K562 (cell line): ENCODE measurements around the gene CMIP. TPM values are rescaled to one million over a fixed set of nuclear protein-coding genes. Genes with fewer than 3 reads are reported as not detected.

Source experiments
- CEBPB ChIP-seq: fragments of 450-650 bp; IDR thresholded peaks from 2 replicates; pipeline ENCODE4 v1.6.1; 2016; ENCODE audit warnings: missing genetic modification characterization, missing compliant biosample characterization
- CREB3L1 ChIP-seq: fragments of 450-650 bp; IDR thresholded peaks from 2 replicates; pipeline ENCODE4 v1.6.1; 2014; ENCODE audit warnings: low read depth, mild to moderate bottlenecking, moderate library complexity, borderline replicate concordance
- HOXB6 ChIP-seq: fragments of 250-450 bp; sonication (Bioruptor Pico); IDR thresholded peaks from 2 replicates; pipeline ENCODE4 v1.5.1; 2022; ENCODE audit warnings: mild to moderate bottlenecking, borderline replicate concordance
- MBD1 ChIP-seq: fragments of 250-450 bp; sonication (Bioruptor Pico); IDR thresholded peaks from 2 replicates; pipeline ENCODE4 v1.8.0; 2022; ENCODE audit warnings: inconsistent platforms
- MYBL2 ChIP-seq, 2 experiments: fragments of 450-650 bp in 1 of 2; sonication (generic) in 1 of 2; formaldehyde crosslinking in 1 of 2; IDR thresholded peaks; 2 replicates each; pipeline versions ENCODE4 v1.6.1 to v1.8.1; 2017 to 2022; ENCODE audit warnings: borderline replicate concordance in 1 of 2, inconsistent platforms in 1 of 2, low read depth in 1 of 2, mild to moderate bottlenecking in 1 of 2, missing genetic modification reagents in 1 of 2, moderate library complexity in 1 of 2
- NBN ChIP-seq: fragments of 450-650 bp; IDR thresholded peaks from 2 replicates; pipeline ENCODE4 v1.6.1; 2016; ENCODE audit warnings: low read depth, mild to moderate bottlenecking
- PPARD ChIP-seq: fragments of 250-450 bp; sonication (Bioruptor Pico); IDR thresholded peaks from 2 replicates; pipeline ENCODE4 v1.8.0; 2022; ENCODE audit warnings: inconsistent platforms, mild to moderate bottlenecking, moderate library complexity
- RB1 ChIP-seq: fragments of 450-650 bp; IDR thresholded peaks from 2 replicates; pipeline ENCODE4 v1.6.1; 2017; ENCODE audit warnings: low read depth, mild to moderate bottlenecking
- ZBTB43 ChIP-seq: sonication (generic); formaldehyde crosslinking; IDR thresholded peaks from 2 replicates; pipeline ENCODE4 v1.8.0; 2023; ENCODE audit warnings: mild to moderate bottlenecking, missing genetic modification reagents
- ZBTB7A ChIP-seq: IDR thresholded peaks from 2 replicates; pipeline ENCODE4 v1.6.1; 2011; ENCODE audit warnings: low read depth, mild to moderate bottlenecking, low read length, moderate library complexity, borderline replicate concordance; ENCODE audit not compliant: control insufficient read depth
- ZBTB9 ChIP-seq: fragments of 450-650 bp; formaldehyde crosslinking; IDR thresholded peaks from 2 replicates; pipeline ENCODE4 v1.4.0; 2020; ENCODE audit warnings: mild to moderate bottlenecking, moderate library complexity
- ZNF3 ChIP-seq: fragments of 250-450 bp; sonication (Bioruptor Pico); IDR thresholded peaks from 2 replicates; pipeline ENCODE4 v1.5.0; 2021; ENCODE audit warnings: mild to moderate bottlenecking, moderate library complexity
- ZNF41 ChIP-seq: fragments of 250-450 bp; sonication (Bioruptor Pico); conservative IDR thresholded peaks from 2 replicates; pipeline ENCODE4 v1.4.0; 2020; ENCODE audit warnings: mild to moderate bottlenecking
- ZNF589 ChIP-seq: fragments of 200-800 bp; sonication (Bioruptor generic); IDR thresholded peaks from 2 replicates; pipeline ENCODE4 v1.6.1; 2016; ENCODE audit warnings: low read depth, missing genetic modification characterization, missing compliant biosample characterization
- ZNF609 ChIP-seq: sonication (generic); formaldehyde crosslinking; IDR thresholded peaks from 2 replicates; pipeline ENCODE4 v1.8.1; 2023; ENCODE audit warnings: missing genetic modification reagents, mild to moderate bottlenecking, borderline replicate concordance
- polyA plus RNA-seq, 8 experiments: library from polyadenylated mRNA; depleted of rRNA in 4 of 8; stranded (reverse) in 5 of 8; unstranded in 3 of 8; fragments of >200 nt; fragmentation: Nextera tagmentation in 2 of 8; fragmentation: Illumina TruSeq in 1 of 8; extraction: Ambion mirVana in 2 of 8; extraction: Trizol in 1 of 8; gene quantifications; 2 replicates each; pipeline versions ENCODE4 v1.2.1 to v1.2.3, GENCODE V29; 2011 to 2014; ENCODE audit warnings: inconsistent platforms in 1 of 8, missing spikeins in 1 of 8
- total RNA-seq, 7 experiments: library from RNA; depleted of rRNA in 6 of 7; stranded (reverse); fragments of >200 nt in 6 of 7; fragmentation: Illumina TruSeq in 2 of 7; extraction: Trizol in 2 of 7; gene quantifications; 2 replicates each; pipeline versions ENCODE4 v1.2.1 to v1.2.3, GENCODE V29; 2011 to 2021; ENCODE audit warnings: low replicate concordance in 1 of 7

The CMIP gene
- total and polyA plus RNA-seq, 9 of the 15 experiments (the other 6 are each of a cell fraction or from before 2014, with no cell fraction given), result 0.94 to 82.5 (median 10.3) TPM

- TF ChIP-seq ZNF609 (CRISPR knock-in tag) (peak; percentile 87), MBD1 (CRISPR knock-in tag) (no peak), ZNF41 (CRISPR knock-in tag) (no peak), PPARD (CRISPR knock-in tag) (no peak), ZBTB9 (CRISPR knock-in tag) (no peak), ZBTB7A (peak; percentile 92), CREB3L1 (peak; percentile 93), NBN (peak; percentile 98), HOXB6 (CRISPR knock-in tag) (no peak), RB1 (peak; percentile 78; the same call in 1 of the 2 replicates), MYBL2 (IDR thresholded peaks at IDR 0.05; ENCODE audit: low read depth) (no peak), MYBL2 (CRISPR knock-in tag; IDR thresholded peaks at IDR 0.05; ENCODE audit: borderline replicate concordance) (no peak), ZNF3 (no peak), CEBPB (tag) (no peak), ZNF589 (CRISPR knock-in tag) (no peak; the same call in 1 of the 2 replicates), ZBTB43 (CRISPR knock-in tag) (no peak)
These were observed 51.0 kb downstream of the CMIP start (continued) for GRCh38 chr16:81495321-81496234.
